GM12878 (cell line): ENCODE results near the gene GUCA1A. TPM values are rescaled to one million over a fixed set of nuclear protein-coding genes. Genes with fewer than 3 reads are reported as not detected.

ENCODE experiments used
- ATAC-seq: fragments of 200-7000 bp; cut with Tn5 transposase; 3 replicates; pipeline ENCODE4 v1.9.1; 2020; ENCODE audit warnings: mild to moderate bottlenecking, moderate library complexity
- BruUV-seq: library from RNA; stranded (reverse); fragments of 400-500 nt; replicated peaks from 2 replicates; lab custom pipeline; 2021; lab: Mats Ljungman, UMichigan
- CTCF ChIA-PET: fragments of 300-600 bp; sonication (Branson Sonifier 250); formaldehyde crosslinking; extraction: SDS; loops from one replicate; lab custom pipeline; 2021; ENCODE audit warnings: inconsistent platforms; lab: Yijun Ruan, JAX
- POLR2A ChIA-PET: fragments of 350-600 bp; formaldehyde crosslinking; extraction: SDS; loops from one replicate; lab custom pipeline; 2021; ENCODE audit warnings: inconsistent platforms; lab: Charles Lee
- RAD21 ChIA-PET: fragments of 300-600 bp; sonication (Branson Sonifier 250); formaldehyde crosslinking; loops from one replicate; lab custom pipeline; 2023; ENCODE audit warnings: antibody characterized with exemption; ENCODE audit not compliant: unreplicated experiment; lab: Charles Lee
- SMC1A ChIA-PET: fragments of 300-600 bp; sonication (Branson Sonifier 250); formaldehyde crosslinking; loops from one replicate; lab custom pipeline; 2023; ENCODE audit not compliant: unreplicated experiment, uncharacterized antibody; lab: Charles Lee
- DNase-seq: peaks from one replicate; pipeline ENCODE4 v3.0.0-alpha.2; 2011; ENCODE audit warnings: low read depth, low spot score
- FAIRE-seq: peaks from 3 replicates; lab custom pipeline; 2011; peaks lifted over from hg19 to GRCh38; lab: Jason Lieb, UNC
- H2AFZ ChIP-seq: 2 replicates; pipeline ENCODE4 v1.6.0; 2011; ENCODE audit warnings: low read depth, low read length, control low read depth; ENCODE audit not compliant: control insufficient read depth
- H3K27ac ChIP-seq: 2 replicates; pipeline ENCODE4 v1.5.1; 2011; ENCODE audit warnings: control low read depth; ENCODE audit not compliant: control insufficient read depth, insufficient read depth
- H3K27me3 ChIP-seq, 2 experiments: replicated peaks in 1 of 2; 2 replicates each; pipeline versions ENCODE4 v1.6.0 to v1.6.1; 2011; ENCODE audit warnings: low read length in 1 of 2; ENCODE audit not compliant: control insufficient read depth in 2 of 2, insufficient read depth in 2 of 2
- H3K36me3 ChIP-seq, 2 experiments: 2 replicates each; pipeline ENCODE4 v1.5.1; 2011; ENCODE audit warnings: low read length in 1 of 2; ENCODE audit not compliant: control insufficient read depth in 2 of 2, insufficient read depth in 2 of 2
- H3K4me1 ChIP-seq: 2 replicates; pipeline ENCODE4 v1.6.1; 2011; ENCODE audit warnings: mild to moderate bottlenecking, low read length, moderate library complexity, mixed read lengths; ENCODE audit not compliant: control insufficient read depth, insufficient read depth
- H3K4me2 ChIP-seq: 2 replicates; pipeline ENCODE4 v1.6.0; 2011; ENCODE audit warnings: control low read depth; ENCODE audit not compliant: control insufficient read depth, insufficient read depth
- H3K4me3 ChIP-seq: fragments of 200-600 bp; sonication (generic); 2 replicates; pipeline ENCODE4 v1.5.1; 2016
- H3K79me2 ChIP-seq: 2 replicates; pipeline ENCODE4 v1.6.0; 2011; ENCODE audit warnings: low read length; ENCODE audit not compliant: control insufficient read depth, insufficient read depth
- H3K9ac ChIP-seq: 2 replicates; pipeline ENCODE4 v1.8.0; 2011; ENCODE audit warnings: low read length, control low read depth, mixed read lengths; ENCODE audit not compliant: control insufficient read depth, insufficient read depth
- H3K9me3 ChIP-seq: replicated peaks from 3 replicates; pipeline ENCODE4 v1.5.1; 2011; ENCODE audit warnings: mild to moderate bottlenecking, low read length; ENCODE audit not compliant: control insufficient read depth, insufficient read depth
- H4K20me1 ChIP-seq: 2 replicates; pipeline ENCODE4 v1.6.0; 2011; ENCODE audit not compliant: control insufficient read depth, insufficient read depth
- ELK1 ChIP-seq: IDR thresholded peaks from 2 replicates; pipeline ENCODE4 v1.6.1; 2012; ENCODE audit warnings: low read depth, low read length, improper control_type of control experiment
- IRF4 ChIP-seq: IDR thresholded peaks from 2 replicates; pipeline ENCODE4 v1.6.1; 2011; ENCODE audit warnings: low read depth, low read length
- JUND ChIP-seq: IDR thresholded peaks from 2 replicates; pipeline ENCODE4 v1.6.1; 2012; ENCODE audit warnings: low read depth, mild to moderate bottlenecking, low read length, improper control_type of control experiment, moderate library complexity
- MAX ChIP-seq: IDR thresholded peaks from 2 replicates; pipeline ENCODE4 v1.6.1; 2012; ENCODE audit warnings: low read depth, low read length, improper control_type of control experiment
- SMC3 ChIP-seq: IDR thresholded peaks from 2 replicates; pipeline ENCODE4 v1.6.1; 2011; ENCODE audit warnings: low read length, improper control_type of control experiment, borderline replicate concordance
- YY1 ChIP-seq: IDR thresholded peaks from 2 replicates; pipeline ENCODE4 v1.6.1; 2011; ENCODE audit warnings: low read depth, mild to moderate bottlenecking, low read length
- WGBS: methylation state at CpG from one replicate; pipeline ENCODE4 v1.1.6; 2016; ENCODE audit warnings: low lambda C conversion rate; ENCODE audit not compliant: insufficient replicate concordance, insufficient coverage; ENCODE audit errors: missing lambda C conversion rate; 5-methylcytosine and 5-hydroxymethylcytosine counted together
- in situ Hi-C: fragments of 300-500 bp; cut with MboI; formaldehyde crosslinking; loops from 9 replicates; pipeline ENCODE4 v1.14.3; 2018; ENCODE audit warnings: mixed read lengths
- intact Hi-C: fragments of 100-400 bp; cut with micrococcal nuclease; formaldehyde crosslinking; loops from one replicate; pipeline ENCODE4 v1.14.2; 2022; ENCODE audit not compliant: unreplicated experiment
- polyA plus RNA-seq, 11 experiments: library from polyadenylated mRNA; depleted of rRNA in 4 of 11; unstranded in 6 of 11; stranded (reverse) in 5 of 11; fragments of >200 nt; fragmentation: Nextera tagmentation in 4 of 11; fragmentation: Illumina TruSeq in 1 of 11; extraction: Ambion mirVana in 4 of 11; extraction: Trizol in 1 of 11; gene quantifications; 1 replicate in 1 of 11; 2 replicates in 10 of 11; pipeline versions ENCODE4 v1.2.1 to v1.2.3, GENCODE V29; 2011 to 2016; ENCODE audit warnings: inconsistent platforms in 2 of 11, missing spikeins in 2 of 11, low read depth in 1 of 11
- total RNA-seq, 4 experiments: library from RNA; depleted of rRNA in 3 of 4; stranded (reverse); fragments of >200 nt in 3 of 4; fragmentation: Illumina TruSeq in 1 of 4; extraction: Trizol in 1 of 4; gene quantifications; 2 replicates each; pipeline versions ENCODE4 v1.2.1 to v1.2.3, GENCODE V29; 2013 to 2021

The GUCA1A gene
- total and polyA plus RNA-seq, 10 of the 15 experiments (the other 5 are each of a cell fraction or from before 2014, with no cell fraction given): not detected

DNA sequence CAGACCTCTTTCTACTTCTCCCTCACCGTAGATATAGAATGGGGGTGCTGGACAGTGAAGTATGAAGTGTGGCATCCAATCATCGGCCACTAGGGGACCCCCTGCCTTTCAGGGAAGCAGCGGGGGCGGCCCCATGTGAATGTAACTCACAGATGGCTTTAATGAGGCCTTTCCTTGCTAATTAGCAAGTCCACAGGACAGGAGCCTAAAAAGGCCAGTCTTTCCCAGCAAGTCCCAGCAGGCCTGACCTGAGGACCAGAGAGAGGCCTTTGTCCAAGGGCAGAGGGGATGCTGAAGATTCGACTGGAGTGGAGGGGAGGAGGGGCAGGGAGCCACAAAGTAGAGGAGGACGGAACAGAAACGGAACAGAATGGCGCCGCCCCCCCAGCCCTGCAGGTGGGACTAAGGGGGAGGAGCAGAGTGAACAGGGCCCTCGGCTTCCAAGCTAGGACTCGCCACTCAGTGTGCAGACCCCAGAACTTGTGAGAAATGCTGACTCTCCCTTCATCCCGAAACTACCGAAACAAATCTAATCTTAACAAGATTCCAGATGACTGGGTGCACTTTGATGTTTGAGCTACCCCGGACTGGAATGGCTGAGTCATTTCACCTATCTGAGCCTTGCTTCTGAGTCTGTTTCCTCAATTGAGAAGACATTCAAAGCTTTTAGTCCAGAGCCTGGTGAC, 36.5 kb upstream of the GUCA1A start (continued):
- TF ChIP-seq ELK1: no peak
- TF ChIP-seq, all 136 proteins: peak for 17

DNA sequence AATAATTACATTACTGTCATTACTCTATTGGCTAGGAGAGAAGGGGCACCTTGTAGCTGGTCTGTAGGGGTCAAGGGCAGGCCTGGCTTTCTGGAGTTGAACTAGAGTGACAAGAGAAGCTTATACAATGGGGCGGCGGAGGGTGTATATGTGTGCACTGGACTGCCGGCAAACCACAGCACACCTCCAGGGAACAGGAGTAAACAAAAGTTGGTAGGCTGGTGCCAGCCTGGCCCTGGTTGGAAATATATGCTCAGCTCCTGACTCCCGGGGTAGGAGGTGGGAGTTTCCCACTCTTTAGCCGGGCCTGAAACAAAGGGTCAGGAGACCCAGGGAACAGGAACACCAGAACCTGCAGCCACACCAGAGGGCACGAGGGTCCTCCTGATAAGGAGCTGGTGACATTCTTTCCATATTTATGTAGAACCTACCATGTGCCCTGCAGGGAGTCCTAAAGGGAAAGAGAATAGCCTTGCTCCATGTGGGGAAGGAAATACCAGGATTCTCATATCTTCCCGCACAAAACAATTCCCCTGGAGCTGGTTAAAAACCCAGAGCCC, 35.9 kb upstream of the GUCA1A start:
- ATAC-seq: no peak
- peak overlapping the region; percentile 53 for H3K4me2 ChIP-seq
- no peak for TF ChIP-seq YY1
- no peak for TF ChIP-seq SMC3
- peak; percentile 0; the same call in 1 of the 2 replicates for TF ChIP-seq IRF4
- TF ChIP-seq MAX: no peak
- TF ChIP-seq JUND: no peak
- TF ChIP-seq, all 136 proteins: peak for 1
- Histone ChIP-seq H3K4me3 (no peak overlapping the region), H3K4me1 (peaks cover 4% of the 10 kb centered on the region; the same call in 1 of the 2 replicates), H3K79me2 (no peaks in the 10 kb centered on the region), H4K20me1 (no peaks in the 10 kb centered on the region), H3K36me3 (no peaks in the 10 kb centered on the region), H2AFZ (peak overlapping the region; percentile 84), H3K27me3 (peaks cover 0 to 2% of the 10 kb centered on the region in 2 experiments; a peak in 3 of 4 replicates), H3K27ac (no peak overlapping the region), H3K9me3 (no peaks in the 10 kb centered on the region), H3K9ac (no peak overlapping the region)
- in situ Hi-C loops: no loop called here
- intact Hi-C loops: no loop called here
- BruUV-seq: no TSS peak
- 72% methylated on average over 7 of the region's 7 CpGs for WGBS
- SMC1A ChIA-PET: interaction anchor here (0.6 to 1.5 kb wide), 10 partner anchors 10 to 528 kb away, joined by 3 to 5 read pairs (median 3); no protein-coding TSS in a partner anchor
- RAD21 ChIA-PET: interaction anchor here (0.9 to 1.3 kb wide), 3 partner anchors 27 to 77 kb away, joined by 3 to 5 read pairs (median 4); no protein-coding TSS in a partner anchor
- DNase-seq (no peak), FAIRE-seq (no peak)
- CTCF ChIA-PET: interaction anchor here (0.6 to 1.6 kb wide), 14 partner anchors 9 to 803 kb away, joined by 3 to 9 read pairs (median 3); no protein-coding TSS in a partner anchor
- POLR2A ChIA-PET: no interaction called here
